Fibroblast of gingiva (primary cell): ENCODE measurements around the gene VPS4B.
"Not testable (repeated sequence)": the region's sequence is repeated elsewhere in the genome, so short reads cannot be mapped to it uniquely, and the experiment has no call there.

ENCODE experiments used
- DNase-seq: peaks from one replicate; pipeline ENCODE4 v3.0.0-alpha.2; 2011; ENCODE audit warnings: low read depth

Gene VPS4B

DNA sequence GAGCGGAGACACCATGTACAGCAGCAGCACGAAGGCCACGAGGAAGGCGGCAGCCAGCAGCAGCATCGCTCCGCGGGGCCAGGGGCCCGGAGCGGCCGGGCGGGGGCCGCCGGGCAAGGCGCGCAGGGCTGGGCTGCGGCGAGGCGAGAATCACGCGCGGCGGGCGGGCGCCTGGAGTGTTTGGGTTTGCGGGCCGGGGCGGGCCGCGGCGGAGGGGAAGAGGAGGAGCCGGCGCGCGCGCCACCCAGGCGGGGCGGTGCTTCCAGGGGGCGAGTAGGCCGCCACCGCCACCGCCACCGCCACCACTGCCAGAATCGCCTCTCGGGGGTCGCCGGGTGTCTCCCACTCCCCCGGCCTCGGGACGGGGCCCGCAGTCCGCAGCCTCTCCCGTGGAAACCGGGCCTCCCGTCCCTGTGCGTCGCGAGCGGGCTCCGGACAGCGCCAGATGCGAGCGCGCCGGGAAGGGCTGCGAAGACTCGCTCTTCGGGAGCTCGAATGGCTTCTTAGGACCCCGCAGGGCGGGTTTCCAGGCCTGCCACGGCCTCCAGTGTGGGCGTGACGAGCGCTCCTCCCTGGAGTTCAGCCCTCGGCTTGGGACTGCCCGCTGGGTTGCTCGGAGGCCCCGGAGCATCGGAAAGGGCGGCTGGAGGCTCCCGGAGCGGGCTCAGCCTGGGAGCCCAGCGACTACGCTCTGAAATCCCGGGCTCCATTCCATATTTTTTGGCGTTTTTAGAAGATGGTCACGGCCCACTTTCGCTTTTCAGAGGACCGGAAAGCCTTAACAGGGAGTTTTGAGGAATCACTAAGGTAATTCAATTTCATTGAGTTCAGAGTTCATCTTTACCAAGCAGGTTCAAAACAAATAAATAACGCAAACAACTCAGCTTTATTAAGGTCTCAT is 55.0 kb downstream of the VPS4B start, which contains the start of gene KDSR:
Gene KDSR, minus strand, starts transcription at position 154 of the 901 bp plus-strand sequence. Its CDS starts 88 bp downstream, at position 66.
- DNase-seq: peak; percentile 99

DNA sequence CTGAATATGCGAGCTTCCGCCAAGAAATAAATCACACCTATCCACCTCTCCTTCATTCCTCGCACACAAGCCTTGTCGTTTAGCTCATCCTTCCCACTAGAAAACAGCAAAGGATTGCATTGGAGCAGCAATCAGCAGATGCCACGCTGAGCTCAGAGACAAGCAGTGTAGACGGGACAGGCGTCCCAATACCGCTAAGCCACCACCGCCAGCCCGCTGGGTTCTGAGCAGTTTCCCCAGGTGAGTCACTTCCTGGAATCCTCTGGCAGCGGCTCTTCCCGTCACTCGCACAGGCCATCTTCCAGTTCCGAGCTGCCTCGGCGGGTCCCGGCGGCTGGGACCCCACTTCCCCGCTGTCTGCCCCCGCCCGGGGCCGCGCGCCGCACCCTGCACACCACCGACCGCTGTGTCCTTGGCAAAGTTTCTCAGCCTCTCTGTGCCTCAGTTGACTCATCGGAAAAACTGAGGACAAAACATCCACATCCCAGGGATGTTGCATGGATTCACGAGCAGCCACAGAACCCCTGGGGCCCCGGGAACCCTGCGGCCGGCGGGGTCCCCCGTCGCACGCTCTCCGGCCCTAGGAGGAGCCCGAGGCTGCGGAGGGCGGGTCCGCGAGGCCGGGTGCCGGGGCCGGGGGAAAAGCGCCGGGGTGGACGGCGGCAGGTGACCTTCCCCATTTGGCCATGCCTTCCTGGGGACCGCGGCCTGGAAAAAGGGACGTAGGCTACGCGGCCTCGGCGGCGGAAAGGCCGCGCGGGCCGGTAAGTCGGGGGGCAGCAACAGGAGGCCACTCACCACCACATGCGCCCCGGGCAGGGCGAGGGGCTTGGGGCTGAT is 55.8 kb downstream of the VPS4B start:
- peak; percentile 26 for DNase-seq

DNA sequence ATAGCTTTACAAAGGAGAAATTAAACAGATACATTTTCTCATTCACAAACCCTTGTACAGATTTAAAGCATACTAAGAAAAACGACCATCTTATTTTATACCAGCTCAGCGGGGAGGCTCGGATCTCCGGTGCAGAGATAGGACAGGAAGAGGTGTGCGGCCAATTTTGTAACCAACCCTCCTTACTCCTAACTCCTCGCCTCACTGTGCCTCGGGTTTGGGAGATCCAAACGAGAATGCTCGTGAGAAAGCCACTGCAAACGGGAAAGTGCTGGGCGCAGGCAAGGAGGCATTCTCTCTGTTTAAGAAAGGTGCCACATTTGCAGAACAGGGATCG is 56.4 kb downstream of the VPS4B start:
- no peak for DNase-seq

DNA sequence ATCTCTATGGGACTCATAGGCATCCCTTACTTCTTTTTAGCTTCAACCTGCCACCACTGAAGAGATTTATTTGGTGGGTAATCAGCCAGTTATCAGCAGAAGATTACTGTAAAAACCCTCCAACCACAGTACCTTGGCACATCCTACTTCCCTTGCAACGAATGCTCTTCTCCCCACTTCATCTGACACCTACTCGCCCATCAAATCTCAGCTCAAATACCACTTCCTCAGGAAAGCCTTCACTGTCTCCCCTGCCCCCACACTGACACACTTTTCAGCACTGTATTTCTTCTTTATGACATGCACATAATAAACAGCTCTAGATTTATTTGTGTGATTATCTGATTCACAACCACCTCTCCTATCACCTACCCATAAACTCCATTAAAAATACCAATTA is 58.3 kb downstream of the VPS4B start:
- no peak for DNase-seq

DNA sequence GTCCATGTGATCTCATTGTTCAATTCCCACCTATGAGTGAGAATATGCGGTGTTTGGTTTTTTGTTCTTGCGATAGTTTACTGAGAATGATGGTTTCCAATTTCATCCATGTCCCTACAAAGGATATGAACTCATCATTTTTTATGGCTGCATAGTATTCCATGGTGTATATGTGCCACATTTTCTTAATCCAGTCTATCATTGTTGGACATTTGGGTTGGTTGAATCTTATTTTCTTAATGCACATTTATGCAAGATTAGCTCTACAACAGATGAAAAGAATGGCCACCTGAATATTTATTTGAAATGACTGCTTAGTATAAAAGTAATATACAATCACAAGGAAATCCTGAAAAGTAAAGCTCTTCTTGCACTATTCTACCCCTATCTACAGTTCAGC is 58.9 kb downstream of the VPS4B start:
- DNase-seq: not testable (repeated sequence)

DNA sequence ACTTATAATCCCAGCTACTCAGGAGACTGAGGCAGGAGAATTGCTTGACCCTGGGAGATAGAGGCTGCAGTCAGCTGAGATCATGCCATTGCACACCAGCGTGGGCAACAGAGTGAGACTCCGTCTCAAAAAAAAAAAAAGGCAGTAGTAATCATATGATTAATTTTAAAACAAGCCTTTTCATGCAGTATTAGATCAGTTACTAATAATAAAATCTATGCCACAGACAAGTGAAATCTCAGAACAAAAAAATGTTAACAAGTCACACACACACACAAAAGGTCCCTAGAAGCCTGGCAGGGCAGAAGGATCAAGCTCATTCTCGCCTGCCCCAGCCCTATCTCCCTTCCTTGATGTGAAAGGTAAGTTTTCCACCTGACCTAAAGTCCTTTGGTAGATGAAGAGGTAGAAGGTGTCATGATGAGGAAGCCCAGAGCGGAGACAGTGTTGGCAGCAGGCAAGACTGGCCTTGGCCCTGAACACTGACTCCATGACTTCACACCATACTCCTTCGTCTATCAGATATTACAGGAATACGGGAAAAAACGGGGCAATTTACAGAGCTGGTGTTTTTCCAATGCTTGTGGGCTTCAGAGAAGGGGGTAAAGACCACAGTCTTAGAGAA is 65.9 kb downstream of the VPS4B start:
- no peak for DNase-seq

DNA sequence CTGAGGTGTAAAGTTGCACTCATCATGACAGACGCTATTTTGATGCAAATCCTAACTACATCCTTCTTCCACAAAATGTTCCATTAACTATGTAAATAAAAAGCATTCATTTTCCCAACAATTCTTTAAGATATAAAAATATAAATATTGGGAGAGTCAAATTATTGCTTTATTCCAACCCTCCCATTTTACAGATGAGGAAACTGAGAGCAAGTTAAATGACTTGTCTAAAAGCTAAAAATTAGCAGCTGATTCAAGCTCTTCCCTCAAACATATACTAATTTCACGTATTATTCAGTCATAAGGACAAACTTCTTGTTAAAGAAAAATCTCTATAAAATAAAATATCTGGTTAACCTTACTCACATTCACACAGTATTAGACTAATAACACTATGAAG is 72.0 kb downstream of the VPS4B start:
- DNase-seq: no peak

- no peak for DNase-seq
Observed at GRCh38 chr18:63348508-63349136, 73.7 kb downstream of the VPS4B start.

GRCh38 chr18:63346480-63347183 is 75.6 kb downstream of the VPS4B start:
- no peak for DNase-seq

GRCh38 chr18:63346031-63346430 is 76.2 kb downstream of the VPS4B start:
- DNase-seq: peak; percentile 42

DNA sequence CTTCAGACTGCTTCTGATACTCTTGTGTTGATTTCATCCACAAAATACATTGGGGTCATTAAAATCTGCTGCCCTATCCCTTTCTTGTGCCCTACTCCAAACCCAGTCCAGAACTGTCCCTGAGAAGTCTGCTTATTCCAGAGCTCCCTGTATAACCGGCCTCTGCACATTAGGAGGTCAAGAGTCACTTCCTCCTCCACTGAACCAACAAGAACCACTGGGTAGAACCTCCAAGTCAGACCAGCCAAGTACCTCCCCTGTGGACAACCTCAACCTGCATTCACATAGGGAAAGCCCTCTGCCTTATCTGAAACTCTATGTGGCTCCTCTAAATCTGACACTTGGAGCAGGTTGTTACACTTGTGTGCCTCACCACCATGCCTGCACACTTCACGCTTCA is 77.4 kb downstream of the VPS4B start:
- DNase-seq: no peak

- DNase-seq: no peak
Observed at GRCh38 chr18:63344263-63344662, 78.0 kb downstream of the VPS4B start.

DNA sequence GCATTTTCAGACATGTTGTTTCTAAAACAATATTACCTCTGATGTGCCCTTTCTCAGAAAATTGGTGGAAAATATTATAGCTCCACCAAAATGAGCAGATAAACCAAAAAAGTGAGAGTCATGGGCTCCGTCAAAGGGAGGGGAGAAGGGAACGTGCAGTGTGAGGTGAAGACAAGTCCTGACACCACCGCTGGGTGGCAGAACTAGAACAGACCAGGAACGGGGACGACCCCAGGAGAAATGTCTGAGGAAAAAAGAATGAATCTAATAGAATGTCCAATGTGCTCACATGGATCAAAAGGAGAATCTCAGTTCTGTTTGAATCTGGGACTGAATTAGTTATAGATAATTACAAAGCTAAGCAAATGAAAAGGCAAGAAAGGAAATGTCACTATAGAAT is 80.1 kb downstream of the VPS4B start:
- DNase-seq: no peak

GRCh38 chr18:63339920-63340484 is 82.3 kb downstream of the VPS4B start:
- DNase-seq: peak; percentile 42
